ENCODE results near the gene WDR59.

GRCh38 chr16:74936902-74937560, 47.9 kb downstream of the WDR59 start:
- TF ChIP-seq CTCF (IDR thresholded peaks at IDR 0.05): no peak
- TF ChIP-seq POLR2A (IDR thresholded peaks at IDR 0.05): no peak
